ENCODE results near the gene PRKAG1. TPM values are rescaled to one million over a fixed set of nuclear protein-coding genes. Genes with fewer than 3 reads are reported as not detected.

The PRKAG1 gene
- total and polyA plus RNA-seq, 7 donors, result 48.6 to 71.3 (median 61.3) TPM

DNA sequence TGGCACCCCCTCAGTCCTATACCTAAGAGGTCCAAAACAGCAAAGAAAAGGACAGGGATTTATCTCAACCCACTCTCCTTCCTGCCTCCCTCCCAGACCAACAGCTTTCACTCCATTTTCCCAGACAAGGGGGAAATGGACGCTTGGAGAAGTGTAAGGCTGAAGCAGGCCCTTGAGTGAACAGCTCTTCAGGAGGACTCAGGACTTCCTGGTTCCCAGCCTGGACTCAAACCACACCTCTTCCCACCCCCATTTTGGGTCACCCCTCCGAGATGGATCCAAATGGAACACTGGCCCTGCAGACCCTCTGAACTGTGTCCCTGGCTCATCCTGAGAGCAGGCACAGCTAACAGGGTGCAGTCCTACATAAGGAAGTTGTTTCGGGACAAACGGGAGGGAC lies 39.3 kb upstream of the PRKAG1 start:
- Histone ChIP-seq H3K27ac (peak overlapping the region; percentile 6 to 99 (median 94)), H3K4me1 (peaks cover 0 to 63% (median 50%) of the 10 kb centered on the region in 4 donors), H3K4me3 (peak overlapping the region; percentile 87 to 100 (median 98)), H3K9me3 (no peaks in the 10 kb centered on the region), H3K27me3 (no peaks in the 10 kb centered on the region), H3K36me3 (peaks cover 10 to 24% (median 20%) of the 10 kb centered on the region in 4 donors)
- TF ChIP-seq POLR2AphosphoS5 (IDR thresholded peaks at IDR 0.05) (no peak), EP300 (IDR thresholded peaks at IDR 0.05) (no peak), POLR2A (IDR thresholded peaks at IDR 0.05) (no peak)
- TF ChIP-seq, protein P1, sequence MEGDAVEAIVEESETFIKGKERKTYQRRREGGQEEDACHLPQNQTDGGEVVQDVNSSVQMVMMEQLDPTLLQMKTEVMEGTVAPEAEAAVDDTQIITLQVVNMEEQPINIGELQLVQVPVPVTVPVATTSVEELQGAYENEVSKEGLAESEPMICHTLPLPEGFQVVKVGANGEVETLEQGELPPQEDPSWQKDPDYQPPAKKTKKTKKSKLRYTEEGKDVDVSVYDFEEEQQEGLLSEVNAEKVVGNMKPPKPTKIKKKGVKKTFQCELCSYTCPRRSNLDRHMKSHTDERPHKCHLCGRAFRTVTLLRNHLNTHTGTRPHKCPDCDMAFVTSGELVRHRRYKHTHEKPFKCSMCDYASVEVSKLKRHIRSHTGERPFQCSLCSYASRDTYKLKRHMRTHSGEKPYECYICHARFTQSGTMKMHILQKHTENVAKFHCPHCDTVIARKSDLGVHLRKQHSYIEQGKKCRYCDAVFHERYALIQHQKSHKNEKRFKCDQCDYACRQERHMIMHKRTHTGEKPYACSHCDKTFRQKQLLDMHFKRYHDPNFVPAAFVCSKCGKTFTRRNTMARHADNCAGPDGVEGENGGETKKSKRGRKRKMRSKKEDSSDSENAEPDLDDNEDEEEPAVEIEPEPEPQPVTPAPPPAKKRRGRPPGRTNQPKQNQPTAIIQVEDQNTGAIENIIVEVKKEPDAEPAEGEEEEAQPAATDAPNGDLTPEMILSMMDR (IDR thresholded peaks at IDR 0.05), result no peak
- intact Hi-C loops (cut with DNase I), result no loop called here
- DNase-seq, result no peak
- WGBS, 2 donors, result 3 to 12% methylated on average over 4 of the region's 4 CpGs

DNA sequence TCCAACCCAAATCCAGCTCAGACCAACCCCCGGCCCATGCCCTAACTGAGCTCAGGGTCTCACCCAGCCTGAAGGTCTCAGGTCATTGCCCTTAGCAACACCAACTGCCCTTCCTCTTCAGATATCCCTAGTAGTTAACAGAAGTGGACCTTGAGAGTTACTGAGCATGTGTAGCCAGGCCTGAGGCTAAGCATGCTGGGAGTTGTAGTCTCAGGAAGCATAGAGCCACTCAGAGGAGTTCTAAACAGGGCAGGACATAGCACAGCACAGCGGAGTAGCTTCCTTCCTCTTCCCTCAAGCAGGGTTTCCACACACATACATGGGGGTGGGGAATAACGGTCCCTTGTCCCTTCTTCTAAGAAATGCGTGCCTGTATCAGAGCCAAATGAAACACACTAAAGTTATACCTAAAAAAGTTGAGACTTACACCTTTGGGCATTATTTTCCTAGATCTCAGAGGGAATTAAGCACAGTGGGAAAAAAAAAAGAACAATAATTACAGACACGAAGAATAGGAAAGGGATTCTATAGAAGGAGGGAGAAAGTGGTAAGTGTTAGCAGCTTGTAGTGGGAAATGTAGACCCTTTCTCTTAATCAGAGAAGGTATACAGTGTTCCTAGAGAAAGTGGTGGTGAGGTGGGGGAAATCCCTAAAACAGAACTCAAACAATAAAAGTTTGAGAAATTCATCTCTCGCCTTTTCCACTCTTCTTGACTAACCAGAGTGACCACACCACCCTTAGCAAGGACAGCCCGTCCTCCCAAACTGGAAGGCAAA lies 37.6 kb upstream of the PRKAG1 start:
- TF ChIP-seq POLR2AphosphoS5 (IDR thresholded peaks at IDR 0.05), result peak in 1 of 4 donors; percentile 51
- no peak for TF ChIP-seq EP300 (IDR thresholded peaks at IDR 0.05)
- Histone ChIP-seq H3K36me3 (peaks cover 16 to 41% (median 37%) of the 10 kb centered on the region in 4 donors), H3K27me3 (no peaks in the 10 kb centered on the region), H3K27ac (peak overlapping the region in 3 of 4 donors; percentile 26 to 99 (median 94)), H3K4me3 (peak overlapping the region in 2 of 4 donors; percentile 5 to 95), H3K9me3 (no peaks in the 10 kb centered on the region), H3K4me1 (peaks cover 0 to 56% (median 45%) of the 10 kb centered on the region in 4 donors)
- DNase-seq, result peak; percentile 82
- WGBS, 2 donors, result 35 to 45% methylated on average over 7 of the region's 7 CpGs
- intact Hi-C loops (cut with DNase I), result no loop called here

DNA sequence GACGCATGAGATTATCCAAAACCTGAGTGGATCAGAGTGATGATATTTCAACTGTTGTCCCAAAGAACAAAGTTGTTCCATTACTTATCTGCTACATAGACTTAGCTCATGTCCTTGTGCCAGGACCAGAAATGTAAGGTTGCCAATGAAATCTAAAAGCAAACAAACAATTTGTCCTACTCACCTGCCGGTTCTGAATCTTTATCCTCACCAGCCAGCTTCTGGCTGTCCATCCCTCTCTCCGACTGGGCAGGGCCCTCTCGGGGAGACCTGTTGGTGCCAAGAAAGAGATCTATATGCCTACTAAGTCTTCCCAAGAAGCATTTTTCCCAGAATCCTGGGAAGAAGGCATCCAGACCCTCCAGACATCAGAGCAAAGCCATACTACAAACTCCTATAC lies 36.5 kb upstream of the PRKAG1 start:
- intact Hi-C loops (cut with DNase I), result no loop called here
- TF ChIP-seq EP300 (IDR thresholded peaks at IDR 0.05), result no peak
- TF ChIP-seq, protein P1 (IDR thresholded peaks at IDR 0.05), result no peak
- WGBS, 2 donors, result 52 to 77% methylated on average over 4 of the region's 4 CpGs
- Histone ChIP-seq H3K4me3 (no peak overlapping the region), H3K9me3 (no peaks in the 10 kb centered on the region), H3K27me3 (no peaks in the 10 kb centered on the region), H3K4me1 (peaks cover 0 to 56% (median 44%) of the 10 kb centered on the region in 4 donors), H3K36me3 (peaks cover 27 to 51% (median 48%) of the 10 kb centered on the region in 4 donors), H3K27ac (no peak overlapping the region)
- DNase-seq, result no peak

DNA sequence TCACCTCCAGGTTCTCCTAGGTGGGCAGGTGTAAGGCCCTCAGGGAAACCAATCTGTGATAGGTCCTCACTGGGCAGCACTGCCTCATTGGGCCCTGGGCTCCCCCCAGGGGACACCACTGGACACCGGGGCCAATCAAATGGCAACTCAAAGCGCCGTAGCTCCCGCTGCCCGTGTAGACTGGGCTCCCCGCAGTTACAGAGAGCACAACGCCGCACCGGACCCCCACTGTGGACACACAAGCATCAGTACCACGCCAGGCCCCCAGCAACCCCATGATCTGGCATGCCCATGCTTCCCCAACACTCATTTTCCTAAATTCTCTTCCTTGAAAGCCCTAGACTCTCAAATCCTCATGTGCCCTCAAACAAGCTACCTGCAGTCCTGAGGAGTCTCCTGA lies 35.9 kb upstream of the PRKAG1 start:
- no peak overlapping the region for H3K27ac ChIP-seq
- peaks cover 0 to 60% (median 45%) of the 10 kb centered on the region in 4 donors for H3K4me1 ChIP-seq
- TF ChIP-seq, protein P1 (IDR thresholded peaks at IDR 0.05), result no peak
- TF ChIP-seq EP300 (IDR thresholded peaks at IDR 0.05), result no peak
- TF ChIP-seq POLR2A (IDR thresholded peaks at IDR 0.05), result no peak
- no peak for TF ChIP-seq POLR2AphosphoS5 (IDR thresholded peaks at IDR 0.05)
- H3K27me3 ChIP-seq, result no peaks in the 10 kb centered on the region
- intact Hi-C loops (cut with DNase I), result no loop called here
- DNase-seq, result no peak
- no peaks in the 10 kb centered on the region for H3K9me3 ChIP-seq
- H3K36me3 ChIP-seq, result peaks cover 28 to 57% (median 53%) of the 10 kb centered on the region in 4 donors
- 95 to 96% methylated on average over 10 of the region's 10 CpGs for WGBS, 2 donors
- H3K4me3 ChIP-seq, result no peak overlapping the region

DNA sequence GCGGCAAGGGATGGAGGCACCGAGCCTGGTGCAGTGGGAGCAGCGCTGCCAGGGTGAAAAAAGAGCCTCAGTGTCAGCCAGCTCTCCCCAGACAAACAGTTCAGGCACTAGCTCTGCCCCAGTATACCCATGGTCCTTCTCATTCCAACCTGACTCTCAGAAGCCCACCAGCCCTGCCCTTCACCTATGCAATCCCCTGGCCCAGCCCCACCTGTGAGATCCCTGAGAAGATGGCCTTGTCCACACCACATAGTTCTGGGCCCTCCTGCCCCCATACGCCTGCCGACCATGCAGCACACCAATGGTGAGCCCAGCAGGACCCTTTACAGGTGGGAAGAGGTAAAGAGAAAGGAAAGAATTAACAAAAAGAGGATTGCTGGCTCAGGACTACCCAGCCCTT lies 35.5 kb upstream of the PRKAG1 start:
- no peak for TF ChIP-seq EP300 (IDR thresholded peaks at IDR 0.05)
- TF ChIP-seq POLR2AphosphoS5 (IDR thresholded peaks at IDR 0.05), result no peak
- TF ChIP-seq, protein P1 (IDR thresholded peaks at IDR 0.05), result no peak
- no peak for TF ChIP-seq POLR2A (IDR thresholded peaks at IDR 0.05)
- DNase-seq, result no peak
- peaks cover 0 to 55% (median 45%) of the 10 kb centered on the region in 4 donors for H3K4me1 ChIP-seq

More for the DNA sequence above, 35.5 kb upstream of the PRKAG1 start:
- intact Hi-C loops (cut with DNase I), result no loop called here
- peaks cover 30 to 61% (median 58%) of the 10 kb centered on the region in 4 donors for H3K36me3 ChIP-seq
- WGBS, 2 donors, result 94 to 96% methylated on average over 5 of the region's 5 CpGs
- no peak overlapping the region for H3K27ac ChIP-seq
- H3K9me3 ChIP-seq, result no peaks in the 10 kb centered on the region
- H3K27me3 ChIP-seq, result no peaks in the 10 kb centered on the region
- no peak overlapping the region for H3K4me3 ChIP-seq
